Measurements from ENCODE around the gene GPR176. TPM values are rescaled to one million over a fixed set of nuclear protein-coding genes. Genes with fewer than 3 reads are reported as not detected.
"Not testable (repeated sequence)": the region's sequence is repeated elsewhere in the genome, so short reads cannot be mapped to it uniquely, and the experiment has no call there.

GPR176 gene
- total RNA-seq, 2 experiments from 2014 or later = 0.57 TPM; not detected in 1

- Histone ChIP-seq H3K4me3 (ENCODE audit: low read depth, low read length, poor library complexity, severe bottlenecking) (no peak overlapping the region), H2AFZ (ENCODE audit: low read length) (no peak overlapping the region), H3K27ac (ENCODE audit: low read depth, low read length, poor library complexity, severe bottlenecking) (no peak overlapping the region), H3K36me3 (ENCODE audit: insufficient read depth, low read length) (no peaks in the 10 kb centered on the region), H3K79me2 (ENCODE audit: insufficient read depth, low read depth, low read length) (no peaks in the 10 kb centered on the region), H3K9me2 (ENCODE audit: insufficient read depth, low read length) (no peaks in the 10 kb centered on the region), H3K4me2 (ENCODE audit: low read length) (no peak overlapping the region), H4K20me1 (ENCODE audit: insufficient read depth, low read length) (no peaks in the 10 kb centered on the region), H3K4me1 (ENCODE audit: insufficient read depth, low read length, poor library complexity, severe bottlenecking) (no peaks in the 10 kb centered on the region), H3K9me3 (ENCODE audit: low read length) (no peaks in the 10 kb centered on the region)
- intact Hi-C loops (cut with micrococcal nuclease; ENCODE audit: unreplicated experiment) = no loop called here
- ChIA-PET CTCF (ENCODE audit: unreplicated experiment) (no interaction called here), POLR2A (interaction anchor here (0.6 to 1.3 kb wide), 4 partner anchors 12 to 210 kb away, joined by 3 read pairs; no protein-coding TSS in a partner anchor)
- TF ChIP-seq, protein P1, sequence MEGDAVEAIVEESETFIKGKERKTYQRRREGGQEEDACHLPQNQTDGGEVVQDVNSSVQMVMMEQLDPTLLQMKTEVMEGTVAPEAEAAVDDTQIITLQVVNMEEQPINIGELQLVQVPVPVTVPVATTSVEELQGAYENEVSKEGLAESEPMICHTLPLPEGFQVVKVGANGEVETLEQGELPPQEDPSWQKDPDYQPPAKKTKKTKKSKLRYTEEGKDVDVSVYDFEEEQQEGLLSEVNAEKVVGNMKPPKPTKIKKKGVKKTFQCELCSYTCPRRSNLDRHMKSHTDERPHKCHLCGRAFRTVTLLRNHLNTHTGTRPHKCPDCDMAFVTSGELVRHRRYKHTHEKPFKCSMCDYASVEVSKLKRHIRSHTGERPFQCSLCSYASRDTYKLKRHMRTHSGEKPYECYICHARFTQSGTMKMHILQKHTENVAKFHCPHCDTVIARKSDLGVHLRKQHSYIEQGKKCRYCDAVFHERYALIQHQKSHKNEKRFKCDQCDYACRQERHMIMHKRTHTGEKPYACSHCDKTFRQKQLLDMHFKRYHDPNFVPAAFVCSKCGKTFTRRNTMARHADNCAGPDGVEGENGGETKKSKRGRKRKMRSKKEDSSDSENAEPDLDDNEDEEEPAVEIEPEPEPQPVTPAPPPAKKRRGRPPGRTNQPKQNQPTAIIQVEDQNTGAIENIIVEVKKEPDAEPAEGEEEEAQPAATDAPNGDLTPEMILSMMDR (conservative IDR thresholded peaks at IDR 0.05; ENCODE audit: low read length) = no peak
- BruUV-seq (replicated peaks) = no TSS peak
- no peak for DNase-seq (ENCODE audit: low spot score)
Observed at GRCh38 chr15:39814489-39814888, 105.6 kb downstream of the GPR176 start.

- H4K20me1 ChIP-seq (ENCODE audit: insufficient read depth, low read length); CTCF ChIA-PET (ENCODE audit: unreplicated experiment); BruUV-seq (replicated peaks): not testable (repeated sequence)
Observed at GRCh38 chr15:39812651-39813050, 107.4 kb downstream of the GPR176 start.

DNA sequence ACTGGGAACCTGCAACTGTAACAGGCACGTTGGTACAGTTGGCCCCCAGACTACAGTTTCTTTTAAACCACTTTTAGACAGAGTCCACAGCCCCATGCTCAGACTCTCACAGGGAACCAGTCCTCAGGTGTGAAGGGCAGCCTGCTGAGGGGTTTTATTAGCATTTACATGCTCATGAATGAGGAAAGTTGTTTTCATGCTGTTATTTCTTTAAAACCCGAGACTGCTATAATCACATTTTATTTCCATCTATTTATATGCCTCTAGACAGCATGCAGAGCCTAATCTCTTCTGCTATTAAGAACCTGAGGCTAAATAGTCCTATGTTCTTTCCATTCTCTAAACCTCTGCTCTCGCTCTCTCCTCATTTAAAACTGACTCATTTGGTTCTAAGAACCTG, 111.2 kb downstream of the GPR176 start:
- H3K9me2 ChIP-seq (ENCODE audit: insufficient read depth, low read length) = no peaks in the 10 kb centered on the region
- no peaks in the 10 kb centered on the region for H3K4me1 ChIP-seq (ENCODE audit: insufficient read depth, low read length, poor library complexity, severe bottlenecking)
- intact Hi-C loops (cut with micrococcal nuclease; ENCODE audit: unreplicated experiment) = no loop called here
- no peaks in the 10 kb centered on the region for H4K20me1 ChIP-seq (ENCODE audit: insufficient read depth, low read length)
- no peak overlapping the region for H2AFZ ChIP-seq (ENCODE audit: low read length)
- H3K4me2 ChIP-seq (ENCODE audit: low read length) = no peak overlapping the region
- CTCF ChIA-PET (ENCODE audit: unreplicated experiment) = no interaction called here
- H3K27ac ChIP-seq (ENCODE audit: low read depth, low read length, poor library complexity, severe bottlenecking) = no peak overlapping the region
- no peak for DNase-seq (ENCODE audit: low spot score)
- H3K79me2 ChIP-seq (ENCODE audit: insufficient read depth, low read depth, low read length) = no peaks in the 10 kb centered on the region
- no TSS peak for BruUV-seq (replicated peaks)
- H3K4me3 ChIP-seq (ENCODE audit: low read depth, low read length, poor library complexity, severe bottlenecking) = no peak overlapping the region
- POLR2A ChIA-PET = no interaction called here
- no peaks in the 10 kb centered on the region for H3K36me3 ChIP-seq (ENCODE audit: insufficient read depth, low read length)
- H3K9me3 ChIP-seq (ENCODE audit: low read length) = no peaks in the 10 kb centered on the region
- TF ChIP-seq, protein P1 (conservative IDR thresholded peaks at IDR 0.05; ENCODE audit: low read length) = no peak
- TF ChIP-seq EZH2phosphoT487 (IDR thresholded peaks at IDR 0.05; ENCODE audit: borderline replicate concordance, low read depth, low read length) = no peak

More at GRCh38 chr15:39812651-39813050, 107.4 kb downstream of the GPR176 start:
- H3K27ac ChIP-seq (ENCODE audit: low read depth, low read length, poor library complexity, severe bottlenecking); H3K79me2 ChIP-seq (ENCODE audit: insufficient read depth, low read depth, low read length); H3K36me3 ChIP-seq (ENCODE audit: insufficient read depth, low read length); H2AFZ ChIP-seq (ENCODE audit: low read length); H3K9me3 ChIP-seq (ENCODE audit: low read length); intact Hi-C loops (cut with micrococcal nuclease; ENCODE audit: unreplicated experiment); H3K4me3 ChIP-seq (ENCODE audit: low read depth, low read length, poor library complexity, severe bottlenecking); H3K9me2 ChIP-seq (ENCODE audit: insufficient read depth, low read length); H3K4me1 ChIP-seq (ENCODE audit: insufficient read depth, low read length, poor library complexity, severe bottlenecking); H3K4me2 ChIP-seq (ENCODE audit: low read length); POLR2A ChIA-PET; DNase-seq (ENCODE audit: low spot score): not testable (repeated sequence)

Data from OCI-LY7 (cell line).